PFSK-1 (cell line): ENCODE results near the gene GEMIN4.

Source experiments
- FOXP2 ChIP-seq: optimal IDR thresholded peaks from 2 replicates; pipeline ENCODE3; 2011; ENCODE audit warnings: borderline replicate concordance, control low read depth, inconsistent platforms; ENCODE audit not compliant: insufficient read depth; ENCODE audit errors: extremely low read length, extremely low read depth
- POLR2AphosphoS5 ChIP-seq: IDR thresholded peaks from 2 replicates; pipeline ENCODE4 v1.6.1; 2012; ENCODE audit warnings: low read depth, mild to moderate bottlenecking, control low read depth, low read length, moderate library complexity
- SIN3A ChIP-seq: IDR thresholded peaks from 2 replicates; pipeline ENCODE4 v1.6.1; 2012; ENCODE audit warnings: mild to moderate bottlenecking, low read length, moderate library complexity, borderline replicate concordance; ENCODE audit not compliant: insufficient read depth
- TAF1 ChIP-seq: IDR thresholded peaks from 2 replicates; pipeline ENCODE4 v1.6.1; 2012; ENCODE audit warnings: low read length, control low read depth, borderline replicate concordance; ENCODE audit not compliant: insufficient read depth
- TF ChIP-seq, protein P1 (sequence below), 2 experiments: IDR thresholded peaks; 2 replicates each; pipeline versions ENCODE4 v1.6.1 to v1.8.0; 2011 to 2012; ENCODE audit warnings: low read depth in 2 of 2, low read length in 2 of 2, control low read depth in 1 of 2, inconsistent platforms in 1 of 2, mild to moderate bottlenecking in 1 of 2, moderate library complexity in 1 of 2; ENCODE audit not compliant: insufficient read depth in 1 of 2

Gene GEMIN4

DNA sequence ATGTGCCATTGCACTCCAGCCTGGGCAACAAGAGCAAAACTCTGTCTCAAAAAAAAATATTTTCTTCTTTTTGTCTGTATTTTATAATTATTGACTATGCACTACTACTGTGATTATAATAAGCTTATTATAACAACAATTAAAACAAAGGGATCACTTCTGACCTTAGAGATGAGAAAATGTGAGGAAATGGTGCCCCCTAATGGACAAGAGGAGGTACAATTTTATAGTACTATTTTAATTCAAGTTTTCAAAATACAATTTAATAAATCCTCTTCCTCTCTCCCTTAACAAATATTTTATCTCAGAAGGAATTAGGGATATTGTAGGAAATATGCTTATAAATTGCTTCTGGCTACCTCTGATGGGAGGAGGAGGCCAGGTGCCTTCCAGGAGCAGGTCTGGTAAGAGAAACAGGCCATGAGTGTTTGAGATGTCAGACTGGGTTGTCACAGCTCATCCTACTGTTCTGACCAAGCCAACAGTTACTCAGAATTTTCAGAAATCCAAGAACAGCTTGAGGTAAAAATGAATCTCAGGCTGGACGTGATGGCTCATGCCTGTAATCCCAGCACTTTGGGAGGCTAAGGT lies 51.5 kb downstream of the GEMIN4 start:
- no peak for TF ChIP-seq SIN3A
- no peak for TF ChIP-seq POLR2AphosphoS5
- no peak for TF ChIP-seq FOXP2
- TF ChIP-seq, protein P1, sequence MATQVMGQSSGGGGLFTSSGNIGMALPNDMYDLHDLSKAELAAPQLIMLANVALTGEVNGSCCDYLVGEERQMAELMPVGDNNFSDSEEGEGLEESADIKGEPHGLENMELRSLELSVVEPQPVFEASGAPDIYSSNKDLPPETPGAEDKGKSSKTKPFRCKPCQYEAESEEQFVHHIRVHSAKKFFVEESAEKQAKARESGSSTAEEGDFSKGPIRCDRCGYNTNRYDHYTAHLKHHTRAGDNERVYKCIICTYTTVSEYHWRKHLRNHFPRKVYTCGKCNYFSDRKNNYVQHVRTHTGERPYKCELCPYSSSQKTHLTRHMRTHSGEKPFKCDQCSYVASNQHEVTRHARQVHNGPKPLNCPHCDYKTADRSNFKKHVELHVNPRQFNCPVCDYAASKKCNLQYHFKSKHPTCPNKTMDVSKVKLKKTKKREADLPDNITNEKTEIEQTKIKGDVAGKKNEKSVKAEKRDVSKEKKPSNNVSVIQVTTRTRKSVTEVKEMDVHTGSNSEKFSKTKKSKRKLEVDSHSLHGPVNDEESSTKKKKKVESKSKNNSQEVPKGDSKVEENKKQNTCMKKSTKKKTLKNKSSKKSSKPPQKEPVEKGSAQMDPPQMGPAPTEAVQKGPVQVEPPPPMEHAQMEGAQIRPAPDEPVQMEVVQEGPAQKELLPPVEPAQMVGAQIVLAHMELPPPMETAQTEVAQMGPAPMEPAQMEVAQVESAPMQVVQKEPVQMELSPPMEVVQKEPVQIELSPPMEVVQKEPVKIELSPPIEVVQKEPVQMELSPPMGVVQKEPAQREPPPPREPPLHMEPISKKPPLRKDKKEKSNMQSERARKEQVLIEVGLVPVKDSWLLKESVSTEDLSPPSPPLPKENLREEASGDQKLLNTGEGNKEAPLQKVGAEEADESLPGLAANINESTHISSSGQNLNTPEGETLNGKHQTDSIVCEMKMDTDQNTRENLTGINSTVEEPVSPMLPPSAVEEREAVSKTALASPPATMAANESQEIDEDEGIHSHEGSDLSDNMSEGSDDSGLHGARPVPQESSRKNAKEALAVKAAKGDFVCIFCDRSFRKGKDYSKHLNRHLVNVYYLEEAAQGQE (IDR thresholded peaks at IDR 0.05; ENCODE audit: insufficient read depth in 1 of 2, low read depth in 2 of 2, low read length in 2 of 2): no peak
- TF ChIP-seq TAF1: no peak

- TF ChIP-seq TAF1: no peak
- no peak for TF ChIP-seq POLR2AphosphoS5
- TF ChIP-seq, protein P1 (IDR thresholded peaks at IDR 0.05; ENCODE audit: insufficient read depth in 1 of 2, low read depth in 2 of 2, low read length in 2 of 2): no peak
- TF ChIP-seq FOXP2: no peak
- TF ChIP-seq SIN3A: no peak
Measured at GRCh38 chr17:699345-699744, 52.7 kb downstream of the GEMIN4 start.

DNA sequence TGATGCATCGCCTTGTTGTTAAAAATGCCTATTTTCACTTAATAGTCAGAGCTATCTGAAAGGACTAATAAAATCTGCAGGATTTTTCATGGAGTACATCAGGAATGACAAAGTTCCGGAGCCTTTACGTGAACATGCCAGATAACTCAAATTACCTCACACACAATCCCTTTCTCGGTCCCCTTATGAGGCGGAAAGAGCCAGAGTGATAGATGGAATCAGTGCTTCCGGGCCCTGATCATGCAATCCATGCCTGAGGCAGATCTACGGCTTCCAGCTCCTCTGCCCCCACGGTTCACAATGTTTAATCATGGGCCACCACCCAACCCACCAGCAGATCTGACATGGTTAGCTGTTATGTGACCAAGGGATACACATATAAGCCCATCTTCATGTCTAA lies 54.4 kb downstream of the GEMIN4 start:
- TF ChIP-seq FOXP2: peak; percentile 28
- TF ChIP-seq, protein P1 (IDR thresholded peaks at IDR 0.05; ENCODE audit: insufficient read depth in 1 of 2, low read depth in 2 of 2, low read length in 2 of 2): no peak

DNA sequence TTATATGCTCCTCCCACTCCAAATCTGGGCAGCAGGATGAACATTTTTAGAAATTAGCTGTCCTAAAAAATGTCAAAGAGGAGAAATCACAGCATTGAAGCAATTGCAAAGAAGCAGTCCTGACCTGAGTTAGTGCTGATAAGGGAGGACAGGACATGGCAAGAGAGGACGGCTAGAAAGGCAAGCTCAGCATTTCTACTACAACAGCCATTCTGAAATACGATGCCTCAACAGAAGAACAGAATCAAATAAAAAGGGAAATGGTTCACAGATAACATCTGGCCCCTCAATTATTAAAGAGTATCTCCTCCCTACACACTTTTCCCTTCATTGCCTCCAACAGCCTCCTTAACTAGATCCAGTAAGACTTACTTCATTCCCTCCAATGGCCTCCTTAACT lies 55.7 kb downstream of the GEMIN4 start:
- TF ChIP-seq SIN3A: no peak
- TF ChIP-seq, protein P1 (IDR thresholded peaks at IDR 0.05; ENCODE audit: insufficient read depth in 1 of 2, low read depth in 2 of 2, low read length in 2 of 2): no peak
- no peak for TF ChIP-seq TAF1
- no peak for TF ChIP-seq POLR2AphosphoS5
- no peak for TF ChIP-seq FOXP2
